GM23248 (cell line): Measurements from ENCODE around the gene CFDP1. TPM values are rescaled to one million over a fixed set of nuclear protein-coding genes. Genes with fewer than 3 reads are reported as not detected.

Experiments
- DNase-seq: peaks from one replicate; pipeline ENCODE4 v3.0.0-alpha.2; 2015
- H2AFZ ChIP-seq: fragments of 200-600 bp; sonication (generic); 2 replicates; pipeline ENCODE4 v1.6.1; 2016; ENCODE audit warnings: antibody characterized with exemption
- H3F3A ChIP-seq: fragments of 200-600 bp; sonication (generic); 2 replicates; pipeline ENCODE4 v1.6.1; 2016; ENCODE audit warnings: mild to moderate bottlenecking, antibody characterized with exemption, mixed run types; ENCODE audit not compliant: insufficient read depth
- H3K27ac ChIP-seq: fragments of 200-600 bp; sonication (generic); 2 replicates; pipeline ENCODE4 v1.5.1; 2016; ENCODE audit warnings: mild to moderate bottlenecking
- H3K27me3 ChIP-seq: fragments of 200-600 bp; sonication (generic); replicated peaks from 2 replicates; pipeline ENCODE4 v1.6.1; 2016; ENCODE audit warnings: mild to moderate bottlenecking; ENCODE audit not compliant: insufficient read depth
- H3K36me3 ChIP-seq: fragments of 200-600 bp; sonication (generic); 2 replicates; pipeline ENCODE4 v1.6.1; 2016; ENCODE audit warnings: low read depth, mild to moderate bottlenecking
- H3K4me1 ChIP-seq: fragments of 200-600 bp; sonication (generic); 2 replicates; pipeline ENCODE4 v1.6.1; 2016; ENCODE audit warnings: mild to moderate bottlenecking; ENCODE audit not compliant: insufficient read depth
- H3K4me2 ChIP-seq: fragments of 200-600 bp; sonication (generic); one replicate; pipeline ENCODE4 v1.6.1; 2016; ENCODE audit warnings: mild to moderate bottlenecking; ENCODE audit not compliant: unreplicated experiment
- H3K4me3 ChIP-seq: fragments of 200-600 bp; sonication (generic); 2 replicates; pipeline ENCODE4 v1.5.1; 2016; ENCODE audit warnings: mild to moderate bottlenecking
- H3K79me2 ChIP-seq: fragments of 200-600 bp; sonication (generic); 2 replicates; pipeline ENCODE4 v1.6.1; 2016; ENCODE audit warnings: mild to moderate bottlenecking; ENCODE audit not compliant: insufficient read depth
- H3K9ac ChIP-seq: fragments of 200-600 bp; sonication (generic); 2 replicates; pipeline ENCODE4 v1.6.1; 2016; ENCODE audit warnings: mild to moderate bottlenecking
- H3K9me2 ChIP-seq: fragments of 200-600 bp; sonication (generic); 2 replicates; pipeline ENCODE4 v1.6.1; 2016; ENCODE audit warnings: mixed run types, mild to moderate bottlenecking, moderate library complexity; ENCODE audit not compliant: insufficient read depth
- H3K9me3 ChIP-seq: fragments of 200-600 bp; sonication (generic); one replicate; pipeline ENCODE4 v1.6.1; 2017; ENCODE audit warnings: low read depth
- H4K20me1 ChIP-seq: fragments of 200-600 bp; sonication (generic); 2 replicates; pipeline ENCODE4 v1.6.0; 2016; ENCODE audit not compliant: insufficient read depth
- EZH2 ChIP-seq: fragments of 200-600 bp; sonication (generic); IDR thresholded peaks from 2 replicates; pipeline ENCODE4 v1.6.1; 2018; ENCODE audit warnings: antibody characterized with exemption, mild to moderate bottlenecking; ENCODE audit not compliant: insufficient read depth, poor library complexity, severe bottlenecking
- EZH2phosphoT487 ChIP-seq: fragments of 200-600 bp; sonication (generic); IDR thresholded peaks from 2 replicates; pipeline ENCODE4 v1.6.1; 2018; ENCODE audit warnings: antibody characterized with exemption, moderate library complexity, mild to moderate bottlenecking, low read depth; ENCODE audit not compliant: insufficient read depth
- WGBS, 2 experiments: methylation state at CpG; one replicate each; pipeline ENCODE4 v1.1.6; 2015 to 2017; ENCODE audit warnings: low lambda C conversion rate in 2 of 2, low coverage in 1 of 2; ENCODE audit errors: missing lambda C conversion rate in 2 of 2; 5-methylcytosine and 5-hydroxymethylcytosine counted together
- in situ Hi-C: fragments of 300-500 bp; cut with MboI; formaldehyde crosslinking; loops from 2 replicates; pipeline ENCODE4 v1.15.0; 2020
- polyA plus RNA-seq: library from polyadenylated mRNA; unstranded; fragments of >200 nt; fragmentation: Nextera tagmentation; extraction: Ambion mirVana; gene quantifications from 2 replicates; pipeline ENCODE4 v1.2.1, GENCODE V29; 2016
- total RNA-seq: library from RNA; depleted of rRNA; stranded (reverse); fragments of >200 nt; shearing (Covaris generic); gene quantifications from 2 replicates; pipeline ENCODE4 v1.2.3, GENCODE V29; 2014

Gene CFDP1
- total and polyA plus RNA-seq, 2 experiments from 2014 or later, result 36.9 to 46.7 TPM

DNA sequence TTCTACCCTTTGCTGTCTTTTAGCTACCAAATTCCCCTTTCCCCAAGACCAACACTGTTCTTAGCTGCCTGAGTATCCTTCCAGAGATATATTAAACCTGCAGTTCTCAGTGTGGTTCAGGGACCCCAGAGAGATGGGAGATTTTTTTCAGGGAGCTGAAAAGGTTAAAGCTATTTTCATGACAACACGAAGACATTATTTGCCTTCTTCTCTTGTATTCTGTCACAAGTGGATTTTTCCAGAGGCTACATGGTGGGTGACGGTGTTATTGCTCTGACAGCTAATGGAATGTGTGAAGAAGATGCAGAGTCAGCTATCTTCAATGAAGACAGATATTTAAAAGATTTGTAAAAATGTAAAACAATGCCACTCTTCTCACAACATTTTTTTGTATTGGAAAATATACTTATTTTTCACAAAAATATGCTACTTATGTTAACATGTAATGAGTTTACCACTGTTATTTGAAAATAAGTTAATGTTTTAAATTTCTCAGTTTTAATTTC, 69.0 kb downstream of the CFDP1 start:
- H3K4me2 ChIP-seq, result no peak overlapping the region
- no peak for DNase-seq
- no peak for TF ChIP-seq EZH2
- no peak for TF ChIP-seq EZH2phosphoT487
- H3K9ac ChIP-seq, result no peak overlapping the region
- no peak overlapping the region for H3K27ac ChIP-seq
- H3K36me3 ChIP-seq, result peaks cover 7% of the 10 kb centered on the region; the same call in 1 of the 2 replicates
- no peak overlapping the region for H3K4me3 ChIP-seq
- H4K20me1 ChIP-seq, result no peaks in the 10 kb centered on the region
- in situ Hi-C loops, result no loop called here
- no peaks in the 10 kb centered on the region for H3K4me1 ChIP-seq
- H2AFZ ChIP-seq, result no peak overlapping the region
- H3K9me3 ChIP-seq, result no peaks in the 10 kb centered on the region
- no peaks in the 10 kb centered on the region for H3K27me3 ChIP-seq
- peaks cover 5% of the 10 kb centered on the region; the same call in 1 of the 2 replicates for H3K79me2 ChIP-seq
- WGBS, 2 experiments, result 74 to 78% methylated on average over 2 of the region's 2 CpGs
- no peaks in the 10 kb centered on the region for H3F3A ChIP-seq
- no peaks in the 10 kb centered on the region for H3K9me2 ChIP-seq

DNA sequence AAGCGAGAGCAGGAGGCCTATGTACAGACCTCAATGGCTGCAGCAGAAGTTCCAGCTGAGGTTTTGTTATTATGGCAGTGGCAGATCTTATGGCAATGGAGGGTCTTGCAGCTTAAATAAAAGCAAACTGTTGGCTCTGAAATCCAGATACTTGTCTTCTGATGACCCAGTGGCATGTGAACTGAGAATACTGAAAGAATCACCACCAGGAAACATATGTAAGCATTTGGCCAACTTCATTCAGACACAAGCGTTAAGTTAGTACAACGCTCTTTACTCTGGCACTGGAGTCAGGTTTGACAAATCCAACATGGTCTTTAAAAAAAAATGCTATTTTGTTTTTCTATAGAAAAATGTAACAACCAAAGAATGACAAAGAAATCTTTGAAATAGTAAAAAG, 70.5 kb downstream of the CFDP1 start:
- no peak overlapping the region for H3K27ac ChIP-seq
- no peak for DNase-seq
- H3K4me1 ChIP-seq, result peaks cover 4% of the 10 kb centered on the region; the same call in 1 of the 2 replicates
- WGBS, 2 experiments, result 96 to 99% methylated on average over 3 of the region's 3 CpGs
- H3F3A ChIP-seq, result no peaks in the 10 kb centered on the region
- H3K36me3 ChIP-seq, result peaks cover 7% of the 10 kb centered on the region; the same call in 1 of the 2 replicates
- no peak overlapping the region for H3K9ac ChIP-seq
- H3K9me2 ChIP-seq, result no peaks in the 10 kb centered on the region
- no peak overlapping the region for H3K4me2 ChIP-seq
- TF ChIP-seq EZH2 (no peak), EZH2phosphoT487 (no peak)
- no peak overlapping the region for H3K4me3 ChIP-seq
- in situ Hi-C loops, result no loop called here
- no peaks in the 10 kb centered on the region for H3K9me3 ChIP-seq
- H4K20me1 ChIP-seq, result no peaks in the 10 kb centered on the region
- no peak overlapping the region for H2AFZ ChIP-seq
- no peaks in the 10 kb centered on the region for H3K27me3 ChIP-seq
- H3K79me2 ChIP-seq, result peaks cover 5% of the 10 kb centered on the region; the same call in 1 of the 2 replicates

DNA sequence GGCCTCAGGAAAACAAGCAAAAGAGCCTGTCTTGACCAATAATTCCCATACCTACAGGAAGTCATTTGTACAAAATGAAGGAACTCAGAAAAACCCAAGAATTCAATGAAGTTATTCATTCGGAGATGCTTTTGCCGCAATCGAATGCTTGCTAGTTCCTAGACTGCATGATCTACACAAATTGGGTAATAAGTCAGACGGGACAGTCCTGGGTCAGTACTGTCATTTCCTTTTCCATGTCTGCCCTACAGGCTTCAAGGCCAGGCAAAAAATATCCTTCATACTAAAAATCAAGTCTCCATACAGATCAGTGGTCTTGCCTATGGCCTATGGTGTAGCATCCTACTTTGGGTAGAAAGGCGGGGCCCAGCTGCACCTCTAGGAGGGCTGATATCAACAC, 71.4 kb downstream of the CFDP1 start:
- TF ChIP-seq EZH2 (no peak), EZH2phosphoT487 (no peak)
- Histone ChIP-seq H4K20me1 (no peaks in the 10 kb centered on the region), H3K27me3 (no peaks in the 10 kb centered on the region), H2AFZ (no peak overlapping the region), H3K27ac (no peak overlapping the region), H3K79me2 (peaks cover 5% of the 10 kb centered on the region), H3K4me2 (no peak overlapping the region), H3K4me1 (peaks cover 4% of the 10 kb centered on the region; the same call in 1 of the 2 replicates), H3K4me3 (no peak overlapping the region), H3K36me3 (peaks cover 7% of the 10 kb centered on the region; the same call in 1 of the 2 replicates), H3K9me3 (no peaks in the 10 kb centered on the region), H3K9me2 (no peaks in the 10 kb centered on the region), H3K9ac (no peak overlapping the region), H3F3A (no peaks in the 10 kb centered on the region)
- no peak for DNase-seq
- WGBS, 2 experiments, result 97 to 98% methylated on average over 5 of the region's 5 CpGs
- in situ Hi-C loops, result no loop called here

DNA sequence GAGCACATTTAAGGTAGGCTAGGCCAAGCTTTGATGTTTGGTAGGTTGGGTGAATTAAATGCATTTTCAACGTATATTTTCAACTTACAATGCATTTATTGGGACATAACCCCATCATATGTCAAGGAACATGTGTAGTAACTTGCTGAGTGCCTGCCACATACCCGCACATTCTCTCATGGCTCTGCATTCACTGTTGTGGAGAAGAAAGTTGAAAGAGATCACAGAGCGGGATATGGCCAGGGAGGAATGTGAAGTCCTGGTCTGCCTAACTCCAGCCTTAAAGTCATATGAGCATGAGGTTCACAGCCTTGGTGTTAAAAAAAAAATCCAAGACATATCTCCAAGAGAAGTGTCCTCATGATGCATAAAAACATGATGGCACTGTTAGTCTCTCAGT, 79.1 kb downstream of the CFDP1 start:
- H3K9me2 ChIP-seq, result no peaks in the 10 kb centered on the region; the same call in 1 of the 2 replicates
- no peaks in the 10 kb centered on the region for H3K27me3 ChIP-seq
- no peak for DNase-seq
- no peaks in the 10 kb centered on the region for H3K36me3 ChIP-seq
- H3K4me1 ChIP-seq, result peaks cover 27% of the 10 kb centered on the region
- H3K4me2 ChIP-seq, result no peak overlapping the region
- H2AFZ ChIP-seq, result no peak overlapping the region
- H3K79me2 ChIP-seq, result no peaks in the 10 kb centered on the region; the same call in 1 of the 2 replicates
- 96 to 97% methylated on average over 3 of the region's 3 CpGs for WGBS, 2 experiments
- no peak overlapping the region for H3K4me3 ChIP-seq
- TF ChIP-seq EZH2 (no peak), EZH2phosphoT487 (no peak)
- no peaks in the 10 kb centered on the region for H4K20me1 ChIP-seq
- in situ Hi-C loops, result no loop called here
- H3K9me3 ChIP-seq, result no peaks in the 10 kb centered on the region
- peaks cover 25% of the 10 kb centered on the region for H3F3A ChIP-seq
- no peak overlapping the region for H3K9ac ChIP-seq
- H3K27ac ChIP-seq, result no peak overlapping the region
